ENCODE results near the gene MAVS.
"Not testable (repeated sequence)": the region's sequence is repeated elsewhere in the genome, so short reads cannot be mapped to it uniquely, and the experiment has no call there.

The MAVS gene

DNA sequence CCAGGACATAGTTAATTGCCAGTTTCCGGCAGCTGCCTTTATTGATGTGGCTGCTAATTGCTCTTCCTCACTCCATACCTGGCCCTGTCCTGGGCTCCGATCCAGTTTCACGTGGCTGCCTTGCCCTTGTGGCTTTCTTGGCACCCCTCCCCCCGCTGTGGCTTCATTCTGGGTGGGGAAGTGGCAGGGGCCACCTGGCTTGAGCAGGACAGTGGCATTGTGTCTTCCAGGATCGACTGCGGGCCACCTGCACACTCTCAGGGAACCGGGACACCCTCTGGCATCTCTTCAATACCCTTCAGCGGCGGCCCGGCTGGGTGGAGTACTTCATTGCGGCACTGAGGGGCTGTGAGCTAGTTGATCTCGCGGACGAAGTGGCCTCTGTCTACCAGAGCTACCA is 10.8 kb downstream of the MAVS start:
- no peak for DNase-seq

DNA sequence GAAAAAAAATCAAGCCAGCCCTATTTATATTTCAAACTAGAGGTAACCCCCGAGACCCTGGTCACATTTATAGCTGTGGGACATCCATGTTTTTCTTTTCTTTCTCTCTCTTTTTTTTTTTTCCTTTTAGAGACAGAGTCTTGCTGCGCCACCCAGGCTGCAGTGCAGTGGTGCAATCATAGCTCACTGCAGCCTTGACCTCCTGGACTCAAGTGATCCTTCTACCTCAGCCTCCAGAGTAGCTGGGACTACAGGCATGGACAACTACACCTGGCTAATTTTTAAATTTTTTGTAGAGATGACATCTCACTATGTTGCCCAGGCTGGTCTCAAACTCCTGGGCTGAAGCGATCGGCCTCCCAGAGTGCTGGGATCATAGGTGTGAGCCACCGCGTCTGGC is 12.1 kb downstream of the MAVS start:
- no peak for DNase-seq

DNA sequence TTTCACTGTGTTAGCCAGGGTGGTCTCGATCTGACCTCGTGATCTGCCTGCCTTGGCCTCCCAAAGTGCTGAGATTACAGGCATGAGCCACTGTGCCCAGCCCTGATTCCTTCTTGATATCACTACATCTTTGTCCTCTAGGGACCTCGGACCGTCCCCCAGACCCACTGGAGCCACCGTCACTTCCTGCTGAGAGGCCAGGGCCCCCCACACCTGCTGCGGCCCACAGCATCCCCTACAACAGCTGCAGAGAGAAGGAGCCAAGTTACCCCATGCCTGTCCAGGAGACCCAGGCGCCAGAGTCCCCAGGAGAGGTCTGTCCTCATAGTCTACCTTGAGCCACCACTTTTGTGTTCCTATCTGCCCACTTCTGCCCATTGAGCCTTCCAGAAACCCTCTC is 14.6 kb downstream of the MAVS start:
- DNase-seq: no peak

DNA sequence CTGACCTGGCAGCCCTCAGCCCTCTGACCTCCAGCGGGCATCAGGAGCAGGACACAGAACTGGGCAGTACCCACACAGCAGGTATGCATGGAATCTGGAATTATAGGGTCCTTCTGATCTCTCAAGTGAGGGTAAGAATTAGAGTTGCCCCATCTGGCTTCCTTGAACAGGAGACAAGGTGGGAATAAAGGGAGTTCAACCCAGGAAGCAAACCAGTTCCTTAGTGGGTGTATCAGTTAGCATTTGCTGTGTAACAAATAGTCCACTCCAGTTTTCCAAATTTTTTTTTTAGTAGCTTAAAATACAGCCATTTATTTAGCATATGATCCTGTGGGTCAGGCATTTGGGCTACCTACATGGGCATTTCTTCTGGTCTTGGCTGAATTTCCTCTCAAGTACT is 15.7 kb downstream of the MAVS start:
- no peak for DNase-seq

DNA sequence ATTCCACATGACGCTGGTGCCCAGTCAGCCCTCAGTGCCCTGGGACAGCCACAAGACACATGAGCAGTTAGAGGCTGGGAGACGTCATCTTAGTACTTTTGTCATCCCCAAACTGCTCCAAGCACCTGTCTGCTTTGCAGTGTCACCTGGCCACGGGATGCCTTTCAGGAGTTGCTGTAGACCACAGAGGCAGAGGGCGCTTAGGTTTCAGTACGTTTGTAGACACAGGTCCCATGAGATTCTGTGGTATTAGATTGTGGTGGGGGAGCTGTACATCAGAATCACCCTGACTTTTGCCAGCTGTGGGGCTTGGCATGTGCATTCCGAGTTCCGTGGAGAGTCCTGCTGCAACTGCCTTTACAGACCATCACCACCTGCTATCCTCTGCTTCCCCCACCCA is 16.7 kb downstream of the MAVS start:
- DNase-seq: no peak

DNA sequence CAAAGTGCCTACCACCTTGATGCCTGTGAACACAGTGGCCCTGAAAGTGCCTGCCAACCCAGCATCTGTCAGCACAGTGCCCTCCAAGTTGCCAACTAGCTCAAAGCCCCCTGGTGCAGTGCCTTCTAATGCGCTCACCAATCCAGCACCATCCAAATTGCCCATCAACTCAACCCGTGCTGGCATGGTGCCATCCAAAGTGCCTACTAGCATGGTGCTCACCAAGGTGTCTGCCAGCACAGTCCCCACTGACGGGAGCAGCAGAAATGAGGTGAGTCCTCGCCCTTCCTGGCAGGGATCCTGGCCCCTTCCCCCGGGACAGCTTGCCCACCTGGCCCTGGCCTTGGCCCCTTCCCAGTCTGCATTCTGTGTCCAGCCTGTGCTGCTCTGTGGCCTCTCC is 17.9 kb downstream of the MAVS start:
- DNase-seq: no peak

DNA sequence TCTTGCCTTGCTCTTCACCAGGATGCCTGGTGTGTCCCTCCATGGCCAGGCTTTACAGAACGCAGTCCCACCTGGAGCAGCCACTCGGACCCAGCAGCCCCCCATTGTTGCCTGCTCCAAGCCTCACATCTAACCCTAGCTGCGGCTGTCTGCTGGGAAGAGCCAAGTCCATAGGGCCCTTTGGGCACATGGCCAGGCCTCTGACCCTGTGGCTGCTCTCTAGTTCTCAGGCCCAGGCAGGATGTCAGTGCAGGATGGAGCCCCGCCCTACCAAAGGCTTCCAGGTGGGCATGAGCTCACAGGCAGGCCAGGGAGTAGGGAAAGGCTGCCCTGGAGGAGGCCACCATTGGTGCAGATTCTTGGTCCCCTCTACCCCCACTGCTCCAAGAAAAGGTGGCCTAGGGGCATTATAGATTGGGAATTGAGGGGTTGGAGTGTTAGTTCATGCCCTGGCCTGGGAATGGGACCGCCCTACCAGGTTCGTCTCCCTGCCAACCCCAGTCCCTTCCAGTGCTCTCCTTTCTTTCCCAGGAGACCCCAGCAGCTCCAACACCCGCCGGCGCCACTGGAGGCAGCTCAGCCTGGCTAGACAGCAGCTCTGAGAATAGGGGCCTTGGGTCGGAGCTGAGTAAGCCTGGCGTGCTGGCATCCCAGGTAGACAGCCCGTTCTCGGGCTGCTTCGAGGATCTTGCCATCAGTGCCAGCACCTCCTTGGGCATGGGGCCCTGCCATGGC is 18.7 kb downstream of the MAVS start:
- no peak for DNase-seq

DNA sequence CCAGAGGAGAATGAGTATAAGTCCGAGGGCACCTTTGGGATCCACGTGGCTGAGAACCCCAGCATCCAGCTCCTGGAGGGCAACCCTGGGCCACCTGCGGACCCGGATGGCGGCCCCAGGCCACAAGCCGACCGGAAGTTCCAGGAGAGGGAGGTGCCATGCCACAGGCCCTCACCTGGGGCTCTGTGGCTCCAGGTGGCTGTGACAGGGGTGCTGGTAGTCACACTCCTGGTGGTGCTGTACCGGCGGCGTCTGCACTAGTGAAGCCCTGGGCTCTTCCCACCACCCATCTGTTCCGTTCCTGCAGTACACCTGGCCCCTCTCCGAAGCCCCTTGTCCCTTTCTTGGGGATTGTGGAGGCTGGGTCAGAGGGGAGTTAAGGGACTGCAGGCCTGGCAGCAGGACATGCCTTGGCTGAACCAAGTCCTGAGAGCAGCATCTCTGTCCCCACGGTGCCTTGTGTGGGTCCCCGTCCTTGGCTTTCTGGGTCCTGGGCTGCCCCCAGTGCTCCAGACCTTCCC is 19.3 kb downstream of the MAVS start:
- DNase-seq: no peak

DNA sequence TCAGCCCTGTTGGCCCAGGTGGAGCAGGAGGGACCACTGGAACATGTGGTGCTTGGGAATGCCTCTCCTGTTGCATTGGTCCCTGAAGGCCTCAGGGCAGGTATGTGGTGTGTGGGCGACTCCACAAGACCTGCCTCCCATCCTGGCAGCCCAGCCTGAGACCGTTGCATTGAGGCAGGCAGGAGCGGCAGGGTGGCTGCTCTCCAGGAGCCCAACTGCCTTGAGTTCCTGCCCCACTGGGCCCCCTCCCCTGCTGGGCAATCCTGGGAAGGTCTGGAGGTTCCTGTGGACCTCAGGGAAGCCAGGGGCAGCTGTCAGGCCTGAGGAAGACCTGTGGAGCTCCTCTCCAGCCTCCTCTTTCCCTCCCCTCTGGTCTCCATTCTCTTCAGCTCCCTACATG is 19.8 kb downstream of the MAVS start:
- no peak for DNase-seq

DNA sequence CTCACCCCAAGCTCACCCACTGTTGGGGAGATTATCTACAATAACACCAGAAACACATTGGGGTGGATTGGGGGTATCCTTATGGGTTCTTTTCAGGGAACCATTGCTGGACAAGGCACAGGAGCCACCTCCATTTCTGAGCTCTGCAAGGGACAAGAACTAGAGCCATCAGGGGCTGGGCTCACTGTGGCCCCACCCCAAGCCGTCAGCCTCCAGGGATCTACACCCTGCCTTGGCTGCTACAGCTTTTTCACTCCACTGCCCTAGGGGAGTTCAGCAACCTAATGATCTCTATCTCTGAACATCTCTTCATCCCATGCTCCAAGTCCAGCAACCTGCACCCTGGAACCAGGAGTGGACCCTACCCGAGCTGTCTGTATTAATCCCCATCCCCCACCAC is 21.2 kb downstream of the MAVS start:
- DNase-seq: no peak

DNA sequence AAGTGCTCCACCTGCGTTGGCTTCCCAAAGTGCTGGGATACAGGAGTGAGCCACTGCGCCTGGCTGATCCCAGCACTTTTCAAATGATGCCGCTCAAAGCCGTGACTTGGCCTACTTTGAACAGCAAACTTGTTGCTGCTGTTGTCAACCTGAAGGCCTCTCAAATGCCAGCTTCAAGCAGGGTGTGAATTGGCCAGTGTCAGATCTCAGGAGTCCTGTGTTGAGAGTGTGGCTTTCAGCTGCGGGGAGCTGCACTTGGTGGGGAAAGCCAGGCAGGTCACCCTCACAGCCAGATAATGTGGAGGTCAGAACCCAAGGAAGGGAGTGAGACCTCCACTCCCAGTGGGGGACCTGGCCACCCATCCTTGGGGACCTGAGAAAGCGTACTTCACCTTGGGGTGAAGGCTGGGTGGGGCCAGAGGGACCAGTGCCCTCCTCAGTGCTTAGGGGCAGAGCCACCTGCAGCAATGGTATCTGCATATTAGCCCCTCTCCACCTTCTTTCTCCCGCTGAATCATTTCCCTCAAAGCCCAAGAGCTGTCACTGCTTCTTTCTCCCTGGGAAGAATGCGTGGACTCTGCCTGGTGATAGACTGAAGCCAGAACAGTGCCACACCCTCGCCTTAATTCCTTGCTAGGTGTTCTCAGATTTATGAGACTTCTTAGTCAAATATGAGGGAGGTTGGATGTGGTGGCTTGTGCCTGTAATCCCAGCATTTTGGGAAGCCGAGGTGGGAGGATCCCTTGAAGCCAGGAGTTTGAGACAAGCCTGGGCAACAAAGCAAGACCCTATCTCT is 23.4 kb downstream of the MAVS start:
- no peak for DNase-seq

DNA sequence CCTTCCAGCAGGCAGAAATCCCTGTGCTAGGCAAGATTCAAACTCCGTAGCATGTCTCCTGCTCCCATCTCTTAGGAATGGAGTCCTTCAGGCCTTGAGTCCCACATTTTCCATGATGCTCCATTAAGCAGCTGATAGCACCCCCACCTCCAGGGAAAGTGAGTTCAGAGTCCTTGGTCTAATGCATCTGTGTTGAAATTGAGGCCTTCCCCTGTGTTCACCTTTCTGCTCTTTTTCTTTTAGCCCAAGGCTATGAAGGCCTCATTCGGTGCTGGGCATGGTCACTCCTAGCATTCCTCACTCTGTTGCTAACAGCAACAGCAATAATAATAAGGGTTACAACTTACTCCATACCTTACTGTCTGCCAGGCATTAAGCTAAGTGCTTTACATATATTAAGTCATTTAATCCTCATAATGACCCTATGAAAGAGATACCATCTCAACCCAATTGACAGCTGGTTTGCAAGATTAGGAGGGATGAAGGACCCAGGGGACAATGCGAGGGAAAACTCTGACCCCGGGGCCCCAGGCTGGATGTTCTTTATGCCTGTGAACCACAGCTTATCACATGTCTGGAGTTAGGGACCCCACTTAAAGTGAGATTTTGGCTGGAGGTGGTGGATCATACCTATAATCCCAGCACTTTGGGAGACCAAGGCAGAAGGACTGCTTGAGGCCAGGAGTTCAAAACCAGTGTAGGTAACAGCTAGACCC is 25.1 kb downstream of the MAVS start:
- no peak for DNase-seq

DNA sequence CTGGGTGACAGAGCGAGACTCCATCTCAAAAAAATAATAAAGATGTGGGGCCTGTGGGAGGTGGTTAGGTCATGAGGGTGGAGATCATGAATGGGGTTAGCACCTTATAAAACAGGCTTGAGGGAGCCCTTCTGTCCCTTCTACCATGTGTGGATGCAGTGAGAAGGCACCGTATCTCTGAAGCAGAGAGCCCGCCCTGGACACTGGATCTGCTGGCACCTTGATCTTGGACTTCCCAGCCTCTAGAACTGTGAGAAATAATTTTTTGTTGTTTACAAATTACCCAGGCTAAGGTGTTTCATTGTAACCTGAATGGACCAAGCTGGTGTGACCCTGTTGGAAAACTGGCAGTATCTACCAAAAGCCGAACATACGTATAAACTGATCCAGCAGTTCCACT is 26.9 kb downstream of the MAVS start:
- no peak for DNase-seq

DNA sequence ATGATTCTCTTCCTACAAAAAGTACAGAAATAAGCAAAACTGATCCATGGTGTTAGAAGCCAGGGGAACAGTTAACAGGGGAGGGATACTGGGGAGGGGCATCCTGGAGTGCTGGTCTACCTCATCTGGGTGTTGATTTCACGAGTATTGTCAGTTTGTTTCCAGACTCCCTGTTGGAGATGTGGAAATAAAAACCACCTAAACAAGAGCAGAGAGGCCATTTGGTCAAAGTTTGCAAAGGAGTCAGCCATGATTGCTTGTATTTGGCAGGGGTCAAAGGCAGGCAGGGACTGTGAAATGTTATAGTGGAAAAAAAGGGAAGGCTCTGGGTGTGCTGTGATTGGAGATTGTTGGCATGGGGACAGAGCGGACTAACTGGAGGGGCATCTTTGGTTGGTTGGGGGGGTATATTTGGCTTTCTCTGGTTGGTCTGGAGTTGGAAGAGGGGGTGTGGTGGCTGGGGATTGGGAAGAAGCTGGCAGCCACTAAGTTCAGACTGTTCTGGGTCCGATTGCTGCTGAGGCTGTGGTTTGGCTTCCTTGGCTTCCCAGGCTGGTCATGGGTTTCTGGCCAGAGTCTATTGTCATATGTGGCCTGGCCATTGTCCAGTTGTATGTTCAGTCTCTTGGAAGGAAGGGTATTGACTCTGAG is 27.7 kb downstream of the MAVS start:
- DNase-seq: no peak

DNA sequence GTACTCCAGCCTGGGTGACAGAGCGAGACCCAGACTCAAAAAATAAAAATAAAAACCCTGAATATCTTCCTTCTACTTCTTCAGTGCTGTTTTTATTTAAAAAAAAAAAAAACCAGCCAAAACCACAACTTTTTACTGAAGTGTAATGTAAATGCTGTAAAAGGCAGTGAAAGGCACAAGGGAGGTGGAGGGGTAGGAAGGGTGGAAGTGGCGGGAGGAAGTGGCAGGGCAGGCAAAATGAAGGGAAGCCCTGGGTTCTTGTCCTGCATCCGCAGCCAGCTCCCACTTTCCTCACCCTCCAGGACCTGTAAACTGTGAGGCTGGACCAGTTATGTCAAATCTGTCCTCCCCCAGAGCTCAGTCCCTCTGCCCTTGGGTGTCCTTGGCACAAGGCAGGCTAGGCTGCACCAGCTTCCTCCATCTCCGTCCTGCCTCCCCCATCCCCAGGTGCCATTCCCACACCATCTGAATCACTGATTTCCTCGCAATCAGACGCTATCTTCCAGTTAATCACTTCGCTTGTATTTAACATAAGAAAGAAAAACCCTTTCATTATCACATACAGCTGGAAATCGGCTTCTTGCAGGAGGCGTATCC is 28.8 kb downstream of the MAVS start:
- no peak for DNase-seq

DNA sequence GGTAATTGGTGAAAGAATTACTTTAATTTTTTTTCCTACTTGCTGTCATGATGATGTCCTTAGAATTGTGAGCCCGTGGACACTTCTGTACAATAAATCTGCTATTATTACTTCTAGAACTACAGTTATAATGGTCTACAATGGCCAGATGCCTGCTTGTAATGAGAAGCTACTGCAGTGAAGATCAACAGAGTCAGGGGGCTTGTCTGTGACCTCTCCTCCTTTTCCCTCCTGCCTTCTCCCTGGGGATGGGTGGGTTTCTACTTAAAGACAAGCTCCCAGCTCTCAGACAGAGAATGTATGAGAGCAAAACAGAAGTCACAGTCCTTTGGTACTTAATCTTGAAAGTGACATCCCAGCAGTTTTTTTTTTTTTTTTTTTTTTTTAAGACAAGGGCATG is 29.4 kb downstream of the MAVS start:
- no peak for DNase-seq

DNA sequence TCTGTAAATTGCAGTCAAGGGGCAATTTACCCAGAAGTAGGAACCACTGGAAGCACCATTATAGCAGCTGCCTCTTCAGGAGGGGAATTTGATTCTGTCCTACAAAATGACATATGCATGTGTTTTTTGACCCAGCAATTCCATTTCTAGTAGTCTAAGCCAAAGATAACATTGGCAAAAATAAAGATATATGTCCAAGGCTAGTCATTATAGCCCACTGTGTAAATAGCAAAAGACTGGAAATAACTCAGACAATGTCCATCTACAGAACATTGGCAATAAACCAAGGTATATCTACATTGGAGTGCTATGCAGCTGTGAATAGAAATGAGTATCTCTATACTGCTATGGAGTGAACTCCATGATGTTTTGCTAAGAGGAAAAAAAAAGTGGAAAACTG is 30.0 kb downstream of the MAVS start:
- DNase-seq: no peak

DNA sequence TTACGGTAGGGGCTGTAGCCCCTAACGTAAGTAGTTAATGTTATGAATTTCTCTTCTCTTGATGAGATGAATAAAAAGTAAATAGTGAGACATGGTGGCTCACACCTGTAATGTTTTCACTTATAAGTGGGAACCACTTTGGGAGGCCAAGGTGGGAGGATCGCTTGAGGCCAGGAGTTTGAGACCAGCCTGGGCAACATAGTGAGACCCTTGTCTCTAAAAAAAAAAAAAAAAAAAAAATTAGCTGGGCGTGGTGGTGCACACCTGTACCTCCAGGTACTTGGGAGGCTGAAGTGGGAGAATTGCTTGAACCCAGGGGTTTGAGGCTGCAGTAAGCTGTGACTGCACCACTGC is 32.3 kb downstream of the MAVS start:
- DNase-seq: not testable (repeated sequence)

DNA sequence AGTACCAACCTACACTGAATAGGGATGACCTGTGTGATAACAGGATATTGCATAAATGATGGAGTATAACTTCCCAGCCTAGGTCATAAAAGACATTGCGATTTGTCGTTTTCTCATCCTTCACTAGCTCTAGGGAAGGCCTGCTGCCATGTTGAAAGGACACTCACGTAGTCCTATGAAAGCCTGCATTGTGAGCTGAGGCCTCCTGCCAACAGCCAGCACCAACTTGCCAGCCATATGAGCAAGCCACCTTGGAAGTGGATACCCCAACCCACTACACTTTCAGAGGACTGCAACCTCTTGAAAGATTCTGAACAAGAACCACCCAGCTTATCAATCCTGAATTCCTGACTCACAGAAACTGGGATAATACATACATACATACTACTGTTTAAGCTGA is 39.1 kb downstream of the MAVS start:
- DNase-seq: no peak

DNA sequence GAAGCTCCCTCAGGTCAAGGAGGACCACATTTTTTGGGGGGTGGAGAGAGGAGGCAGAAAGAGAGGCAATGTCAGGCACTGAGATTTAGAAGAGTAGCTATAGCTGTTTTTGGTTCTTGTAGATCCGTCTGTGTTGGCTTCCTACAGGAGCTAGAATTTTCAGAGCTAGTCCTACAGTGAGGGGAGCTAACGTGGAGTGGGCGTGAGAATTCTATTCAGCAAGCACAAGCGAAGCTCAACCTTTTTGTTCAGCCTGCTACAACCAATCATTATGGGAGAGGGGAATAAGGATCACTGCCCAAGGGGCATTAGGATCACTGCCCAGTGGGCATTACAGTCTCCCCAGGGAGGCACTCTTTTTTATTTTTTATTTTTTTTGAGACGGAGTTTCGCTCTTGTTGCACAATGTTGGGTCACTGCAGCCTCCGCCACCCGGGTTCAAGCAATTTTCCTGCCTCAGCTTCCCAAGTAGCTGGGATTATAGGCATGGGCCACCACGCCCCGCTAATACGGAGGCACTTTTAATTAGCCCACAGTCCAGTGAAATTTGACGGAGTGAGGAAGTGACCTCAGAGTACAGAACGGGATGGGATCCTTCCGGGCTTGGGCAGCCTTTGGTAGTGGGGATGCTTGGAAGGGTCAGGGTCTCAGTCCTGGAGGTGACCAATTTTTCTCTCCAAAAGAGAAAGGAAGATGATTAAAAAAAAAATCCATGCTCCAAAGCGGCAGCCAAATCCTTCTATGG is 41.4 kb downstream of the MAVS start:
- no peak for DNase-seq

DNA sequence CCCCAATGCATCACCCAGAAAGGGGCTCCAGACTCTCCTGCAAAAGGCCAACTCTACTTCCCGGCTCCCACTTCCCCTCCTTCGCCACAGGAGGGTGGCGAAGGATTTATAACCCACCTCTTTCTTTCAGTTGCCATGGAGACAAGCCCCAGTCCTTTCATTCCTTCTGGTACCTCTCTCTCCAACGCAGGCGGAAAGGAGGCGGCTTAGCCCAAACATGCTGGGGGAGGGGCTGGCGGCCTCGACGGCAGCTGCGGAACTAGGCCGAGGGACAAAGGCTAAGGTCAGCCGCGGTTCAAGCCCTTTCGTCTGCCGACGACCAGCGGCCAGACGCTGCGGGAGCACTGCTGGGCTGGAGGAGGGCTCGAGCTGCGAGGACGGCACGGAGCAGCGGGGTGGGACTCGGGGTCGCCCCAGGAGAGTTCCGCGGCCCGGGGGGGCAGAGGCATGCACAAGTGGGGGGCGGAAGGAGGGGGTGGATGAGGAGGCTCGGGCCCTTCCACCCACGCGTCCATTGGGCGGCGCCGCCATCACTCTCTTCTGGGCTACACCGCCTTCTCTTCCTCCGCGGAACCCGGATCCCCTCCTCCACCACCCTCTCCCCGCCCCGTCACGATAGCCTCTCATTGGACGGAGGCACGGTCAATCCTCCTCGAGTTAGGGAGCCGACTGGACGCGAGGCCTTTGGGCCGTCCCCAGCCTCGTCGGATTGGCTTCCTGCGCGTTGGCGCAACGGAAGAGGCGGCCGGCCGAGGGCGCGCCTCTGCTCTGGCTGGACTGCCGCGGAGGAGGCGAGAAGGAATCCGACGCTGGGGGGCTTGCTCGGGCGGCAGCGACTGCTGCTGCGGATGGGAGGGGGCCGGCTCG is 42.2 kb downstream of the MAVS start, which contains the start of gene PANK2:
TSS of gene PANK2 (plus strand) at position 766 of the 867 bp plus-strand sequence.
- DNase-seq: peak; percentile 100

Measured in eye (tissue), 1 donor.